Effector memory CD4-positive, alpha-beta T cell (primary cell): Measurements from ENCODE around the gene CFH.
"Not testable (repeated sequence)": the region's sequence is repeated elsewhere in the genome, so short reads cannot be mapped to it uniquely, and the experiment has no call there.

Experiments used
- DNase-seq, 3 donors: peaks; one replicate each; pipeline ENCODE4 v3.0.0-alpha.2; 2020
- H3K27ac ChIP-seq: 2 replicates; pipeline ENCODE4 v1.7.0; 2013; ENCODE audit warnings: mild to moderate bottlenecking, low read length, moderate library complexity; ENCODE audit not compliant: insufficient read depth, poor library complexity, severe bottlenecking
- H3K27me3 ChIP-seq: replicated peaks from 2 replicates; pipeline ENCODE4 v1.7.0; 2013; ENCODE audit warnings: mild to moderate bottlenecking, low read length; ENCODE audit not compliant: insufficient read depth, control insufficient read depth, poor library complexity, severe bottlenecking
- H3K36me3 ChIP-seq: 2 replicates; pipeline ENCODE4 v1.7.0; 2013; ENCODE audit warnings: mild to moderate bottlenecking, low read length, moderate library complexity; ENCODE audit not compliant: control insufficient read depth, insufficient read depth
- H3K4me1 ChIP-seq: 2 replicates; pipeline ENCODE4 v1.7.0; 2013; ENCODE audit warnings: low read length, mild to moderate bottlenecking; ENCODE audit not compliant: control insufficient read depth, insufficient read depth, poor library complexity, severe bottlenecking
- H3K4me3 ChIP-seq: 2 replicates; pipeline ENCODE4 v1.7.0; 2013; ENCODE audit warnings: low read length, low read depth, mild to moderate bottlenecking; ENCODE audit not compliant: insufficient read depth, poor library complexity, severe bottlenecking
- H3K9me3 ChIP-seq: 2 replicates; pipeline ENCODE4 v1.7.0; 2013; ENCODE audit warnings: mild to moderate bottlenecking, low read length, moderate library complexity; ENCODE audit not compliant: control insufficient read depth

CFH gene

DNA sequence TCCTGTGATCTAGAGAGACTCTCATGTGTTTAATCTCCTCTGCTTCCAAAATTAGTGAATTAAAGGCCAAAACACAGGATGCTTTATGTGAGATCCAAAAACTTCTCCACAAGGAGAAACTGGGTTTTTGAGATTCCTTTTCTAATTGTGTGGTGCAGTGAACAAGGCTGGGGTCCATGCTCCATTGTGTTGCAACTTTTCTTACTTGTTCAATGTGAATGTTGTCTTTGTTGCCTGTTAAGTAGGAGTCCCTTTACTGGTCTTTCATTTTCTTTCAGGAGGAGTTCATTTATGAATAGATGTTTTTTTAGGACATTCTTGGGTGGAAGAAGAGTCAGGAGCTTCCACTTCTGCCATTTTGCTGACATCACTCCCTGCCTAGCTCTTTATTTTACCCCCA is 82.2 kb downstream of the CFH start:
- no peak for DNase-seq
- no peaks in the 10 kb centered on the region for H3K4me1 ChIP-seq
- peaks cover 3% of the 10 kb centered on the region for H3K36me3 ChIP-seq
- H3K9me3 ChIP-seq, result no peaks in the 10 kb centered on the region
- no peaks in the 10 kb centered on the region for H3K27me3 ChIP-seq
- no peak overlapping the region for H3K4me3 ChIP-seq
- no peak overlapping the region for H3K27ac ChIP-seq

DNA sequence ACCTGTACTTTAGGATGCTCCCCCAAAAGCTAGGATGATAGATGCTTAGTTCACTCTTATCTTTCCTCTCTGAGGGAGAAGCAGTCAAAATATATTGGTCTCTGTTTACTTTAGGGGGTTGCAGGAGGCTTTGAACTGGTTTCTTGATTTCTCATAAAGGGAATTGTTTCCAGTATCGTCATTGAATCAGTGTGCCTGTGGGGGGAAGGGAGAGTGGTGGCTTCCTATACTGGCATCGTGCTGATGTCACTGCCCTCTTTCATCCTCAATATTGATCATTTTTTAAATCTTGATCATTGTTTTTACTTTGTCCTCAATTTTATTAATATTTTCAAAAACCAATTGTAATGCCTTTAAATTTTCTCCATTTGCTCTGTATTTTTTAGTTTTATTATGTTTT is 82.6 kb downstream of the CFH start:
- H3K27me3 ChIP-seq, result no peaks in the 10 kb centered on the region
- no peak for DNase-seq
- no peaks in the 10 kb centered on the region for H3K9me3 ChIP-seq
- H3K27ac ChIP-seq, result no peak overlapping the region
- H3K4me3 ChIP-seq, result no peak overlapping the region
- no peaks in the 10 kb centered on the region for H3K4me1 ChIP-seq
- peaks cover 3% of the 10 kb centered on the region for H3K36me3 ChIP-seq

DNA sequence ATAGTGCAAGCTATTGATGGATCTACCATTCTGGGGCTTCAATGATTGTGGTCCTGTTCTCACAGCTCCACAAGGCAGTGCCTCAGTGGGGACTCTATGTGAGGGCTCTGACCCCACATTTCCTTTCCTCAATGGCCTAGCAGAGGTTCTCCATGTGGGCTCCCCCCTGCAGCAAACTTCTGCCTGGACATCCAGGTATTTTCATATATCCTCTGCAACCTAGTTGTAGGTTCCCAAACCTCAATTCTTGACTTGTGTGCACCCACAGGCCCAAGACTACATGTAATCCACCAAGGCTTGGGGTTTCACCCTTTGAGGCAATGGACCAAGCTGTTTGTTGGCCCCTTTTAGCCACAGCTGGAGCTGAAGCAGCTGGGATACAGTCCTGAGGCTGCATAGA is 86.9 kb downstream of the CFH start:
- H3K27me3 ChIP-seq, result no peaks in the 10 kb centered on the region
- no peak overlapping the region for H3K4me3 ChIP-seq
- no peaks in the 10 kb centered on the region for H3K9me3 ChIP-seq
- H3K27ac ChIP-seq, result no peak overlapping the region
- no peaks in the 10 kb centered on the region for H3K4me1 ChIP-seq
- no peak for DNase-seq
- peaks cover 3% of the 10 kb centered on the region for H3K36me3 ChIP-seq

DNA sequence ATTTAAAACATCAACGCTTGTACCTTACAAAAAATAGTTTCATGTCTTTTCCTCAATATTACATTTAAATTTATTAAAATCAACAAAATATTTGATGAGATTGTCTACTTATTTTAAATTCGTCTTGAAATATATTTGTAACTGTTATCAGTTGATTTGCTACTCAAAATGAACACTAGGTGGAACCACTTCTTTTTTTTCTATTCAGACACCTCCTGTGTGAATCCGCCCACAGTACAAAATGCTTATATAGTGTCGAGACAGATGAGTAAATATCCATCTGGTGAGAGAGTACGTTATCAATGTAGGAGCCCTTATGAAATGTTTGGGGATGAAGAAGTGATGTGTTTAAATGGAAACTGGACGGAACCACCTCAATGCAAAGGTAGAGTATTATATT is 91.4 kb downstream of the CFH start:
- DNase-seq, H3K27ac ChIP-seq, H3K36me3 ChIP-seq, H3K9me3 ChIP-seq, H3K27me3 ChIP-seq, H3K4me3 ChIP-seq, H3K4me1 ChIP-seq: not testable (repeated sequence)

DNA sequence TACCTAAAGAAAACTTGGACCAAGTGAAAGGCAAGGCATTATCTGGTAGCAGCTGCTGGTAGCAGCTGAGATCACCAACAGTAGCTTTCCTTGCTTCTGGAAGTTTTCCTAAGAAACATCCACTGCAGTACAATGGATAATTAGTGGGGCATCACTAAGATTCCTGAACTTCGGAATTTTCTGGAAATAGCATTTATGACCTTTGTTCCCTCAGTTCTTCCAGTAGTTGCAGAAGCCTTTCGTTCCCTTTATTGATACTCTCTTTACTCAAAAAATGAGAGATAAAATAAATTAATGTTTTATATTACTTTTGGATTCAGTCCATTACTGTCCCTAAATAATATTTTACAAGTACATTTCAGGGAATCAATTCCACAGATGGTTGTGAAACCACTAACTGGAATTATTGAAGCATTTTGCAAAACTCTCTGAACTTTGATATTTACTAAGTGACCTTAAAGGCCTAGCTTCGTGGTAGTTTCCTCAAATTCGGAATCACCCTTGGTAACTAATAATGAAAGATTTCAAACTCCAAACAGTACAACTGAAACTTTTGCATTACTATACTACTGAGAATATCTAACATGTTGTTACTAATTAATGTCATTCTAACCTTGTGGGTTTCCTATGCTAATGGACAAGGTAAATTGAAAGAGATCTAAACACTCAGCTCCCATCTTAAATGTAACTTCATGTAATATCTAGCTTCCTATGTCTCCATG is 113.3 kb downstream of the CFH start:
- not testable (repeated sequence) for DNase-seq, H3K36me3 ChIP-seq, H3K27ac ChIP-seq, H3K9me3 ChIP-seq, H3K4me3 ChIP-seq, H3K27me3 ChIP-seq, H3K4me1 ChIP-seq

DNA sequence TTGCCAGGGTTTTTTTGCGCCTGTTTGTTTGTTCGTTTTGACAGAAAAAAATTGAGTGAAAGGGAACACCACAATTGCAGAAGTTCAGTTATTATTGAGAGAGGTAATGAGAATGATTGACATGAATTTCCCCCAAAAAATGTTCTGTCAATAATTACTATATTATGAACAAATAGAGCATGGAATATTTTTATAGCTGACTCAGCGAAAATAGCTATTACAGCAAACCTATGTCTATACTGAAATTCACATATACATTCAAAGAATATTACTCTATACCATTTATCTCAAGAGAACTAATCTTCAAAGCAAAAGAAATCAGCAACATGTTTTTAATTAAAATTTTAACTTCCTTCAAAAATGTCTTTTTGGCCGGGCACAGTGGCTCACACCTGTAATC is 118.0 kb downstream of the CFH start:
- not testable (repeated sequence) for H3K9me3 ChIP-seq, H3K36me3 ChIP-seq

DNA sequence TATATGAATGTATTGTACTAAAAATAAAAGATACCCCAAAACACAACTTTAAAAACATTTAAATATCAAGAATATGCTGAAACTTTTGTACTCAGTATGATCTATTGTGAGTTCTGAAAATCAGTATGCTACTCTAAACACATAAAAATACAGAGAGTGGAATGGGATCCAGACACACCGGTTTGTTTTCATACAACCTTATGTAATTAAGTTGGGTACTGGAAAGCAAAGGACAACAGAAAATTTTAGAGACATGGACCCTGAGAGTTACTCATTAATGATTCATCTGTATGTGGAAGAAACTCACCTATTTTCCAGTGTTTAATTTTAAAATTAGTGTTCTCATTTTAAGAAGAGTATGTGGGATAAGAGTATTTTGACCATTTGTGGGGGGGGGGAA is 121.9 kb downstream of the CFH start:
- H3K4me3 ChIP-seq, result no peak overlapping the region
- H3K27me3 ChIP-seq, result no peaks in the 10 kb centered on the region
- no peaks in the 10 kb centered on the region for H3K4me1 ChIP-seq
- H3K36me3 ChIP-seq, result no peaks in the 10 kb centered on the region
- H3K9me3 ChIP-seq, result no peaks in the 10 kb centered on the region
- H3K27ac ChIP-seq, result no peak overlapping the region
- no peak for DNase-seq

More for the DNA sequence above, 118.0 kb downstream of the CFH start:
- not testable (repeated sequence) for H3K4me1 ChIP-seq, DNase-seq, H3K27me3 ChIP-seq, H3K4me3 ChIP-seq, H3K27ac ChIP-seq

DNA sequence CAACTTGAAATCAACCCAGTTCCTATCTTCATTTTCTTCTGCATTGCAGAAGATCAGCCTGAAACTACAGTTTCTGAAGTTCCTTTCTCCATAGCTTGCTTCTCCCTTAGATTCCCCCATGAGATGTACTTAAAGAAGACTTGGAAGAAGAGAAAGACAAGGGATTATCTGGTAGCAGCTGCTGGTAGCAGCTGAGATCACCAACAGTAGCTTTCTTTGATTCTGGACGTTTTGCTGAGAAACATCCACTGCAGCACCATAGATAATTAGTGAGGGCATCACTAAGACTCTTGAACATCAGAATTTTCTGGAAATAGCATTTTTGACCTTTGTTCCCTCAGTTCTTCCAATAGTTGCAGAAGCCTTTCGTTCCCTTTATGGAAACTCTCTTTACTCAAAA is 122.3 kb downstream of the CFH start:
- H3K4me1 ChIP-seq, result no peaks in the 10 kb centered on the region
- no peaks in the 10 kb centered on the region for H3K36me3 ChIP-seq
- DNase-seq, result no peak
- no peak overlapping the region for H3K27ac ChIP-seq
- H3K4me3 ChIP-seq, result no peak overlapping the region
- no peaks in the 10 kb centered on the region for H3K27me3 ChIP-seq
- H3K9me3 ChIP-seq, result no peaks in the 10 kb centered on the region

DNA sequence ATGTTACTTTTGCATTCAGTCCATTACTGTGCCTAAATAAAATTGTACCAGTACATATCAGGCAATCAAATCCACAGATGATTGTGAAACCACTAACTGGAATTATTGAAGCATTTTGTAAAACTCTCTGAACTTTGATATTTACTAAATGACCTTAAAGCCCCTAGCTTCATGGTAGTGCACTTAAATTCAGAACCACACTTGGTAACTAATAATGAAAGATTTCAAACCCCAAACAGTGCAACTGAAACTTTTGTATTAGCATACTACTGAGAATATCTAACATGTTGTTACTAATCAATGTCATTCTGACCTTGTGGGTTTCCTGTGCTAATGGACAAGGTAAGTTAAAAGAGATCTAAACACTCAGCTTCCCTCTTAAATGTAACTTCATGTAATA is 122.8 kb downstream of the CFH start, which contains the start of gene CFHR3:
Gene CFHR3, plus strand, starts transcription at position 238 of the 400 bp plus-strand sequence. Its CDS starts 47 bp downstream, at position 285.
- Histone ChIP-seq H3K27me3 (no peaks in the 10 kb centered on the region), H3K9me3 (no peaks in the 10 kb centered on the region), H3K4me3 (no peak within 1 kb of the TSS), H3K36me3 (no peaks in the 10 kb centered on the region), H3K27ac (no peak within 1 kb of the TSS), H3K4me1 (no peaks in the 10 kb centered on the region)
- no peak for DNase-seq

DNA sequence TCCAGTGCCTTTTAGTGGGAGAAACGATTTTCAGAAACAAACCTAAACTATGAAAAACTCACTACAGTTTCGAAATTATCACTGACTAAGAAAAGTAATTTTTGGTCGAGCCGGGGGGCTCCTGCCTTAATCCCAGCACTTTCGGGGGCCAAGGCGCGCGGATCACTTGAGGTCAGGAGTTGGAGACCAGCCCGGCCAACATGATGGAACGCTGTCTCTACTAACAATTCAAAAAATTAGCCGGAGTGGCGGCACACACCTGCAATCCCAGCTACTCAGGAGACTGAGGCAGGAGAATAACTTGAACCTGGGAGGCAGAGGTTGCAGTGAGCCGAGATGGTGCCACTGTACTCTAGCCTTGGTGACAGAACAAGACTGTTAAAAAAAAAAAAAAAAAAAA is 125.8 kb downstream of the CFH start:
- Histone ChIP-seq H3K36me3 (no peaks in the 10 kb centered on the region), H3K4me3 (no peak overlapping the region), H3K27ac (no peak overlapping the region), H3K9me3 (no peaks in the 10 kb centered on the region), H3K27me3 (no peaks in the 10 kb centered on the region), H3K4me1 (no peaks in the 10 kb centered on the region)
- no peak for DNase-seq
